Kidney (tissue), 14 donors: ENCODE data around the gene C2CD4B. TPM values are rescaled to one million over a fixed set of nuclear protein-coding genes. Genes with fewer than 3 reads are reported as not detected.

ENCODE experiments used
- DNase-seq, 5 donors: peaks; one replicate each; pipeline ENCODE4 v3.0.0-alpha.2; 2013 to 2020
- FAIRE-seq: peaks from 2 replicates; lab custom pipeline; 2012; peaks lifted over from hg19 to GRCh38; lab: Jason Lieb, UNC
- H3K27ac ChIP-seq, 2 donors: one replicate each; pipeline ENCODE4 v1.7.0; 2013; ENCODE audit warnings: low read depth in 2 of 2, low read length in 2 of 2, inconsistent platforms in 1 of 2
- H3K27me3 ChIP-seq: one replicate; pipeline ENCODE4 v1.7.1; 2013; ENCODE audit warnings: low read length, inconsistent platforms; ENCODE audit not compliant: control insufficient read depth, insufficient read depth
- H3K36me3 ChIP-seq, 3 donors: one replicate each; pipeline versions ENCODE4 v1.7.0 to v1.7.1; 2013; ENCODE audit warnings: low read length in 3 of 3, control low read depth in 1 of 3, inconsistent platforms in 1 of 3; ENCODE audit not compliant: insufficient read depth in 3 of 3, control insufficient read depth in 2 of 3
- H3K4me1 ChIP-seq, 3 donors: one replicate each; pipeline versions ENCODE4 v1.7.0 to v1.7.1; 2013; ENCODE audit warnings: low read length in 3 of 3, inconsistent platforms in 1 of 3, low read depth in 1 of 3; ENCODE audit not compliant: control insufficient read depth in 2 of 3, insufficient read depth in 2 of 3
- H3K4me3 ChIP-seq, 3 donors: one replicate each; pipeline versions ENCODE4 v1.7.0 to v1.8.1; 2013; ENCODE audit warnings: low read length in 3 of 3, control low read depth in 1 of 3, inconsistent platforms in 1 of 3
- H3K9ac ChIP-seq, 3 donors: one replicate each; pipeline versions ENCODE4 v1.7.0 to v1.7.1; 2013; ENCODE audit warnings: low read length in 3 of 3, control low read depth in 1 of 3, inconsistent platforms in 1 of 3
- H3K9me3 ChIP-seq, 3 donors: one replicate each; pipeline versions ENCODE4 v1.7.0 to v1.7.1; 2013; ENCODE audit warnings: low read length in 3 of 3, control low read depth in 1 of 3, inconsistent platforms in 1 of 3; ENCODE audit not compliant: control insufficient read depth in 2 of 3, insufficient read depth in 1 of 3
- intact Hi-C: fragments of 100-400 bp; cut with DNase I; formaldehyde crosslinking; loops from one replicate; pipeline ENCODE4 v1.11.1; 2022
- polyA plus RNA-seq: library from polyadenylated mRNA; stranded (reverse); fragments of 350-450 nt; fragmentation: Illumina TruSeq; extraction: RNeasy Lipid Tissue Mini Kit (QIAGEN cat#74804); gene quantifications from one replicate; pipeline ENCODE4 v1.2.3, GENCODE V29; 2014; ENCODE audit warnings: low read depth, low replicate concordance; ENCODE audit not compliant: insufficient read depth
- total RNA-seq: library from RNA; stranded (reverse); fragmentation: NEBNext Ultra II Directional; extraction: Animal tissue kit (Norgen Biotek cat#: 25700); gene quantifications from one replicate; pipeline ENCODE4 v1.2.1, GENCODE V29; 2021
- TF ChIP-seq, protein P1 (sequence below): IDR thresholded peaks from 3 replicates; pipeline ENCODE4 v1.5.1; 2012; ENCODE audit warnings: mild to moderate bottlenecking, moderate library complexity, borderline replicate concordance; ENCODE audit not compliant: insufficient read depth; ENCODE audit errors: extremely low read depth
- donor health status: control.
- donor health status: control.
- donor health status: control.
- donor health status: control.
- donor health status: control.
- donor health status: DM: yes; HTN: yes; CAD: no.
- donor health status: Normal renal cell carcinoma (clear cell type).

The C2CD4B gene
- total and polyA plus RNA-seq, 2 donors from 2014 or later, result 0.26 to 4.2 TPM

DNA sequence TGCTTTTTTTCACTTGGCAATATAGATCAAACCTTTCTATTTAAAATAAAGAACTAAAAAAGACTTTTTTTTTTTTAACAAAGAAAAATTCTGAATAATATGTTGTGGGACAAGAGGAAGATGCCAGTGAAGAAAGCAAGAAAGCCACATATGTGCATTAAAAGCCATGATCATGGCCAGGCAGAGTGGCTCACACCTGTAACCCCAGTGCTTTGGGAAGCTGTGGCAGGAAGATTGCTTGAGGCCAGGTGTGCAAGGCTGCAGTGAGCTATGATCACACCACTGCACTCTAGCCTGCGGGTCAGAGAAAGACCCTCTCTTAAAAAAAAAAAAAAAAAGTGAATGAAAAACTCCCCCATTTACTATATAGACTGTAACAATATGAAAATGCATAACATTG, 23.9 kb downstream of the C2CD4B start:
- no peaks in the 10 kb centered on the region for H3K9me3 ChIP-seq
- H3K4me1 ChIP-seq, result no peaks in the 10 kb centered on the region
- H3K36me3 ChIP-seq, result no peaks in the 10 kb centered on the region
- H3K27ac ChIP-seq, result no peak overlapping the region
- FAIRE-seq (no peak), DNase-seq (no peak)
- H3K4me3 ChIP-seq, result no peak overlapping the region
- intact Hi-C loops, result no loop called here
- no peaks in the 10 kb centered on the region for H3K27me3 ChIP-seq
- TF ChIP-seq, protein P1, sequence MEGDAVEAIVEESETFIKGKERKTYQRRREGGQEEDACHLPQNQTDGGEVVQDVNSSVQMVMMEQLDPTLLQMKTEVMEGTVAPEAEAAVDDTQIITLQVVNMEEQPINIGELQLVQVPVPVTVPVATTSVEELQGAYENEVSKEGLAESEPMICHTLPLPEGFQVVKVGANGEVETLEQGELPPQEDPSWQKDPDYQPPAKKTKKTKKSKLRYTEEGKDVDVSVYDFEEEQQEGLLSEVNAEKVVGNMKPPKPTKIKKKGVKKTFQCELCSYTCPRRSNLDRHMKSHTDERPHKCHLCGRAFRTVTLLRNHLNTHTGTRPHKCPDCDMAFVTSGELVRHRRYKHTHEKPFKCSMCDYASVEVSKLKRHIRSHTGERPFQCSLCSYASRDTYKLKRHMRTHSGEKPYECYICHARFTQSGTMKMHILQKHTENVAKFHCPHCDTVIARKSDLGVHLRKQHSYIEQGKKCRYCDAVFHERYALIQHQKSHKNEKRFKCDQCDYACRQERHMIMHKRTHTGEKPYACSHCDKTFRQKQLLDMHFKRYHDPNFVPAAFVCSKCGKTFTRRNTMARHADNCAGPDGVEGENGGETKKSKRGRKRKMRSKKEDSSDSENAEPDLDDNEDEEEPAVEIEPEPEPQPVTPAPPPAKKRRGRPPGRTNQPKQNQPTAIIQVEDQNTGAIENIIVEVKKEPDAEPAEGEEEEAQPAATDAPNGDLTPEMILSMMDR, result no peak
- H3K9ac ChIP-seq, result no peak overlapping the region

DNA sequence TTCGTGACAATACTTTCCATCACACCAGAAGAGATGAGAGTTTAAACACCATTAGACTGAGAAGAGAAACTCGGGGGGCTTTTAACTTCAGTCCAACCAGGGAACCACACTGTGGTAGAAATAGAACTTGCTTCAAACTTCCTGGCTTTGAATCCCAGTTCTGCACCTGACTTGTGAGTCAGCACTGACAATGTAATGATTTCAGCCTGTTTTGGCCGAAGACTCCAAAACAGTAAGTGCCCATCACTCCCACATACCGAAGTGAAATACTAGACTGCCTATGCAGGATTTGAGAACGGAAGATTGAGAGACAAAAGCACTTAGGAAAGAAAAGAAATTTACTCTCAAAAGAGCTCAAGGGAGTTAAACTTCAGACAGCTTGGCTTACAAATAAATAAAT, 27.0 kb downstream of the C2CD4B start:
- intact Hi-C loops, result no loop called here
- no peak for FAIRE-seq
- H3K4me1 ChIP-seq, result no peaks in the 10 kb centered on the region

DNA sequence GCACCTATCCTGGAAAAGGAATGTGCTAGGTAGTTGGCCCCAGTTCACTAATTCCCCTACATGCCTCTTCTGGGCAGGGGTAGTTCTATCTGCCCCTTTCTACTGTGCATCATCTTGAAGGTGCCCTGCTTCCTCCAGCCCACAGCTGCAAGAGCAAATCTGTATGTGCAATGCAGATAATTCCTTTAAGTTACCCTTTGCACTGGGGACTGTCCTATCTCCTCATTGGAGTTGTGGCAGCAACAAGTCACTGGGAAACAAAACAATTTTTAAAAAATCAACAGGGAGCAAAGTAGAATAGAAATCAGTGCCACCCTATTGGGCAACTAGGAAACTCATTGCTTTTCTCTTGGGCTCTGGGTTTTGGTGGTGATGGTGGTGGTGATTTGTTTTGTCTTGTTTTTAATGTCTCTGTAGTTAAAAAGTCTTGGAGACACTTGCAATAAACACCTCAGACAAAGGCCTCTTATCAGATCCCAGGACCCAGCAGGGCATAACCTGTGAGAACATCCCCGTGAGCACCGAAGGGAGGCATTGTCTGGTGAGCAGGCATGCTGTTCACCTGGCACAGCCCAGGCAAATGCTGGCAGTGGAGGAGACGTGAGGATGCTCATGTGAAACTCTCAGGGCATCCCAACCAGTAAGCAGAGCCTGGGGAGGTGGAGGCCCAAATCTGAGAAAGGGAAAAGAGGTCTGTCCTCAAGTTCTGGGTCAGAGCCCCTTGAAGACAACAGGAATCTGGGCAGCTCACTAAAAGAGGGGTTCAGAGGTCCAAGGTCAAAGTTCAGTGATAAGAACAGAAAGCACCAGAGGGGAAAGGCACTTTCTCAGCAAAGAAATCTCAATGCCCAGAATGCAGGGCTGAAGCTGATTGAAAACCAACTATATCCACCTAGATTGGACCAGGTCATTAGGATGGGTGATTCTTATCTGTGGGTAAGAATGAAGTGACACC, 27.9 kb downstream of the C2CD4B start:
- Histone ChIP-seq H3K27me3 (no peaks in the 10 kb centered on the region), H3K4me3 (no peak overlapping the region), H3K9me3 (no peaks in the 10 kb centered on the region), H3K4me1 (no peaks in the 10 kb centered on the region), H3K27ac (no peak overlapping the region), H3K9ac (no peak overlapping the region), H3K36me3 (no peaks in the 10 kb centered on the region)
- no peak for DNase-seq
- intact Hi-C loops, result no loop called here
- no peak for FAIRE-seq
- TF ChIP-seq, protein P1, result no peak

More for the DNA sequence above, 27.0 kb downstream of the C2CD4B start:
- peak in 2 of 5 donors; percentile 48 to 68 for DNase-seq
- H3K9ac ChIP-seq, result no peak overlapping the region
- H3K27me3 ChIP-seq, result no peaks in the 10 kb centered on the region
- H3K4me3 ChIP-seq, result no peak overlapping the region
- no peaks in the 10 kb centered on the region for H3K36me3 ChIP-seq
- TF ChIP-seq, protein P1, result no peak
- no peak overlapping the region for H3K27ac ChIP-seq
- H3K9me3 ChIP-seq, result no peaks in the 10 kb centered on the region
